Measurements from ENCODE around the gene NCOA3. TPM values are rescaled to one million over a fixed set of nuclear protein-coding genes. Genes with fewer than 3 reads are reported as not detected.

Gene NCOA3
- total and polyA plus RNA-seq, 10 of the 15 experiments (the other 5 are each of a cell fraction or from before 2014, with no cell fraction given): 16.9 to 96.2 (median 73.6) TPM

- BruUV-seq (replicated peaks): no TSS peak
- no peak overlapping the region for H3K4me2 ChIP-seq (ENCODE audit: control insufficient read depth, insufficient read depth)
- 45% methylated on average over 18 of the region's 18 CpGs for WGBS (ENCODE audit: insufficient coverage, insufficient replicate concordance, low lambda C conversion rate, missing lambda C conversion rate)
- ChIA-PET CTCF (interaction anchor here (1.0 kb wide), 1 partner anchor 932 kb away, joined by 3 read pairs; no protein-coding TSS in a partner anchor), RAD21 (ENCODE audit: unreplicated experiment) (no interaction called here), POLR2A (no interaction called here), SMC1A (ENCODE audit: uncharacterized antibody, unreplicated experiment) (interaction anchor here (0.9 kb wide), 1 partner anchor 21 kb away, joined by 3 read pairs; no protein-coding TSS in a partner anchor)
- ATAC-seq (no peak), FAIRE-seq (no peak), DNase-seq (ENCODE audit: low read depth, low spot score) (no peak)
- in situ Hi-C loops (cut with MboI): no loop called here
- no peaks in the 10 kb centered on the region for H3K9me3 ChIP-seq (replicated peaks; ENCODE audit: control insufficient read depth, insufficient read depth, low read length)
- TF ChIP-seq SRF (IDR thresholded peaks at IDR 0.05; ENCODE audit: low read depth in 2 of 2, low read length in 2 of 2) (no peak), NFXL1 (IDR thresholded peaks at IDR 0.05; ENCODE audit: borderline replicate concordance) (0 out of 2 replicates have a peak, but pooled peaks have one; percentile 17)
- H4K20me1 ChIP-seq (ENCODE audit: control insufficient read depth, insufficient read depth): no peaks in the 10 kb centered on the region
- no peaks in the 10 kb centered on the region; a peak in 1 of 4 replicates for H3K27me3 ChIP-seq (replicated peaks in 1 of 2; ENCODE audit: control insufficient read depth in 2 of 2, insufficient read depth in 2 of 2, low read length in 1 of 2)
- intact Hi-C loops (cut with micrococcal nuclease; ENCODE audit: unreplicated experiment): no loop called here
- H3K4me1 ChIP-seq (ENCODE audit: control insufficient read depth, insufficient read depth, low read length): no peaks in the 10 kb centered on the region
- H2AFZ ChIP-seq (ENCODE audit: control insufficient read depth, low read depth, low read length): no peak overlapping the region
- H3K27ac ChIP-seq (ENCODE audit: control insufficient read depth, insufficient read depth): no peak overlapping the region
- H3K9ac ChIP-seq (ENCODE audit: control insufficient read depth, insufficient read depth, low read length): no peak overlapping the region
- H3K4me3 ChIP-seq: no peak overlapping the region
- H3K36me3 ChIP-seq (ENCODE audit: control insufficient read depth in 2 of 2, insufficient read depth in 2 of 2, low read length in 1 of 2): no peaks in the 10 kb centered on the region
- H3K79me2 ChIP-seq (ENCODE audit: control insufficient read depth, insufficient read depth, low read length): no peaks in the 10 kb centered on the region
Observed at GRCh38 chr20:47688385-47689381, 187.0 kb downstream of the NCOA3 start.

- Histone ChIP-seq H2AFZ (ENCODE audit: control insufficient read depth, low read depth, low read length) (no peak overlapping the region), H4K20me1 (ENCODE audit: control insufficient read depth, insufficient read depth) (no peaks in the 10 kb centered on the region), H3K4me1 (ENCODE audit: control insufficient read depth, insufficient read depth, low read length) (peaks cover 2% of the 10 kb centered on the region), H3K4me3 (no peak overlapping the region), H3K9ac (ENCODE audit: control insufficient read depth, insufficient read depth, low read length) (no peak overlapping the region), H3K4me2 (ENCODE audit: control insufficient read depth, insufficient read depth) (no peak overlapping the region), H3K27me3 (replicated peaks in 1 of 2; ENCODE audit: control insufficient read depth in 2 of 2, insufficient read depth in 2 of 2, low read length in 1 of 2) (no peaks in the 10 kb centered on the region; a peak in 1 of 4 replicates), H3K79me2 (ENCODE audit: control insufficient read depth, insufficient read depth, low read length) (no peaks in the 10 kb centered on the region), H3K36me3 (ENCODE audit: control insufficient read depth in 2 of 2, insufficient read depth in 2 of 2, low read length in 1 of 2) (no peaks in the 10 kb centered on the region), H3K27ac (ENCODE audit: control insufficient read depth, insufficient read depth) (no peak overlapping the region), H3K9me3 (replicated peaks; ENCODE audit: control insufficient read depth, insufficient read depth, low read length) (no peaks in the 10 kb centered on the region)
- in situ Hi-C loops (cut with MboI) (no loop called here), intact Hi-C loops (cut with micrococcal nuclease; ENCODE audit: unreplicated experiment) (no loop called here)
- ATAC-seq: no peak
- no peak for DNase-seq (ENCODE audit: low read depth, low spot score)
- TF ChIP-seq NFXL1 (IDR thresholded peaks at IDR 0.05; ENCODE audit: borderline replicate concordance) (peak; percentile 32; the same call in 1 of the 2 replicates), IRF3 (IDR thresholded peaks at IDR 0.05) (no peak)
- no peak for FAIRE-seq
- ChIA-PET SMC1A (ENCODE audit: uncharacterized antibody, unreplicated experiment) (no interaction called here), POLR2A (interaction anchor here (1.2 kb wide), 1 partner anchor 15 kb away, joined by 3 read pairs; no protein-coding TSS in a partner anchor), RAD21 (ENCODE audit: unreplicated experiment) (no interaction called here), CTCF (interaction anchor here (0.8 to 1.0 kb wide), 2 partner anchors 35 to 931 kb away, joined by 3 read pairs; no protein-coding TSS in a partner anchor)
- 33% methylated on average over 1 of the region's 1 CpG for WGBS (ENCODE audit: insufficient coverage, insufficient replicate concordance, low lambda C conversion rate, missing lambda C conversion rate)
- no TSS peak for BruUV-seq (replicated peaks)
Observed at GRCh38 chr20:47689731-47690130, 188.0 kb downstream of the NCOA3 start.

All from GM12878 (cell line).